NAMALWA (cell line): ENCODE measurements around the gene GRK5.
"Not testable (repeated sequence)": the region's sequence is repeated elsewhere in the genome, so short reads cannot be mapped to it uniquely, and the experiment has no call there.

ENCODE experiments used
- DNase-seq: peaks from one replicate; pipeline ENCODE4 v3.0.0-alpha.2; 2015; ENCODE audit warnings: low spot score

Gene GRK5

GRCh38 chr10:119207366-119207666, at the start of gene GRK5:
Gene GRK5 (plus strand): TSS chr10:119207571. CDS start chr10:119207918, 347 bp downstream.
- peak; percentile 97 for DNase-seq

- no peak for DNase-seq
Measured at GRCh38 chr10:119159332-119159731, 48.0 kb upstream of the GRK5 start.

DNA sequence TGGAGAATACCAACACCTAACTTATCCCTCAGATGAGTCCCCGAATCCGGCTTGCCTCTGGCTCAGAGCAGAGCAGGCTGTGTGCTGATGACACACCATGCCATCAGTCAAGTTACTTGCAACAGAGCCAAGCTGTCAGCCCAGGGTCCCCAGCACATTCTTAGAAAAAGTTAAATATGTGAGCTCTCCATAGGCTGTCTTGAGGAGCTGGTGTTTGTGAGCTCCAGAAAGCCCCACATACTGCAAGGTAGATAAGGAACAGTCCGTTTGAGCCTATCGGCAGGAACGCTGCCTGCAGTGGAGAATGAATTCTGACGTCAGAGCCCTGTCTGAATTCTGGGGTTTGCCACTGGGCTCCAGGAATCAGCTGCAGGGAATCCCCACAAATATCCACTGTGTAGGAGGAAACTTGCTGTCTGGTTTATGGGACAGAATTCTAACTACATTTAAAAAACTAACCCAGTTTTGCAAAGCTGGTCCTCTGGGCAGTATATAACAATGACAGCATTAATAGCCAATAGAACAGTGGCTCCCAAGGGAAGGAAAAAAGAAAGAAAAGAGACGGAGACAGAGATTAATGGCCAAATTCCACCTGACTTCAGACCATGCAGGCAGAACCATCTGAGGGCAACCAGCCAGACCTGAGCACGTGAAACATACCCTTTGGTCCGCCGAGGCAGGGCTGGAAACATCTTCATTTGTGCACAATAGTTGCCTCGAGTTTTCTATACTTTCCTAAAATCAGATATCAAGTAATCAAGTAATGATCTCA, 45.5 kb upstream of the GRK5 start:
- no peak for DNase-seq

- no peak for DNase-seq
Measured at GRCh38 chr10:119162452-119163092, 44.8 kb upstream of the GRK5 start.

GRCh38 chr10:119165171-119166117, 41.9 kb upstream of the GRK5 start, which contains the start of gene SFXN4:
Gene SFXN4 (minus strand): TSS chr10:119165714. CDS start chr10:119165647, 67 bp downstream.
- peak; percentile 65 for DNase-seq

DNA sequence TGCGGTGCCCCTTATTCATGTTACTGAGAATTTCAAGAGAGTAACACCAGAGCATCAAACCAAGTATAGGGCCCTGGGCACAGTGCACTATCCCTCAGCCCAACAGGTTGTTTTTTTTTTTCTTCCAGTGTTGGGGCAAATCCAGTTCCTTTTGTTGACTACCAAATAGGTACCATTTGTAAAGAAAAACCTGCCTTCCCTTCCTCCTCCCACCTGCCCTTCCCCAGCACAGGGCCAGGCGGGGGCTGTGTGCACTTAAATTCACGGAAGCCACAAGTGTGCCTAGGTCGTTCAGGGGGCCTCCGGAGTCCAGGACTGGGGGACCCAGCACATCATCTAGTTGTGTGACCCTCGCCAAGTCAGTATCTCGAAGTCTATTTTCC, 41.3 kb upstream of the GRK5 start:
- no peak for DNase-seq

DNA sequence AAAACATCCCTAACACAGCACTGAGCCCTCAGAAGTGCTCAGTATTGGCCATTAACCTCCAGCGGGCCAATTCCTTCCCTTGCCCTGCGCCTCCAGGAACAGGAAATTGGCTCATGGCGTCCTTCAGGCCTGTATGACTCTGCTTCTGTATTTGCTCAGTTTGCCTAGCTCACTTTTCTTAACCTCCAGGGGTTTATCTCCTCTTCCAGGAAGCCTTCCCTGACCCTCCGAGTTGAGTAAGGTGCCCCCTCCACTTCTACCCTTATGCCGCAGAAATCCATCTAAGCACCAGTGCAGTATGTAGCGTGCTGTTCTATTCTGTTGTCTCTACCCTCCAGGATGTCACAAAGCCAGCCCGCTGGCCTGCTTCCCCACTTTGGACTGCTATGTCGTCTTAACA, 40.8 kb upstream of the GRK5 start:
- no peak for DNase-seq

DNA sequence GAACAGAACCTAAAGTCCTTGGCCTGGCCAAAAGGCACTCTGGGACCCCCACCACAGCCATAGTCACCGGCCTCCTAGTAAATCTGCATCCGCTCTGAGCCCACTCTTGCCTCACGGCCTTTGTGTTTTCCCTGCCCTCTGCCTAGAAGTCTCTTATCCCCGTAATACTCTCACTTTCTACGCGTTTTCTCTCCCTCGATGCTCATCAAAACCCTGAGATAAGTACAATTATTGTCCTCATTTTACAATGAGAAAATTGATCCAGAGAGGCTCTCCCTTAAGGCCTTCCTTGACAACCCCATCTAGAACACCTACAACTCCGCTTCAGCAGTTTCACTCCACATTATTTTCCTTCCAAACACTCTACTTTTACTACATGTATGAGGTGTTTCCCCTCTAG, 40.3 kb upstream of the GRK5 start:
- DNase-seq = no peak

DNA sequence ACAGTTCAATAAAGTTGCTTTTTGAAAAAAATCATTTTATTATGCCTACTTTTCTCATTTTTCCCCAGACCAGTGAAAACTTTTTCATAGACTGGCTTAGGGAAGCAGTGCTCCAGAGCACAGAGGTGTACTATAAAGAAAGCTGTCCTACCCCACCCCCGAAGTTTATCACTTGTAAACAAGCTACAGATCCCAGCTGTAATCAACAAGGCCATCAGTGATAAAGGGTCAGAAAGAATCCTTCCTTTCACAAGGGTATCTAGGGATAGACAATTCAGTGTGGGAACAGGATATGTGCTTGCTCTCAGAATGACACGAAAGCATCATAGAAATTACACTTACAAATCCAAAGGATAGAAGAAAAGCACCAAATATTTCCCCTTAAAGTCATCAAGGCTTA, 33.3 kb upstream of the GRK5 start:
- DNase-seq = no peak

DNA sequence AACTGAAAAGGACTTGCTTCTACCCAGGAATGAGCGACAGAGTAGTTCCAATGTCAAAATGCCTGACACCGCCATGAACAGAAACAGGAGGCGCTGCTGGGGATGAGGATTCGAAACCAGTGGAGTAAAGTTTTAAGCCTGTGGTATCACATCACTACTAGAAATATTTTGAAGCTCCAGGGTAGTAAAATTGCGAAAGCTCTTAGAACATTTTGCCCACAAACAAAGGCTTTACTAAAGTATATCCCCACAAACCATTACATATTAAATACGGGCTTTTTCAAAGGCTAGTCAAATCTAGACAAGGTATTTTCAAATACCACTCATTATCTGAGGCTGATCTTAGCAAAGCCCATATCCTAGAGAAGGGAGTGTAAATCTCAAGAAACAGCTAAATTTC, 31.2 kb upstream of the GRK5 start:
- DNase-seq = no peak

GRCh38 chr10:119177708-119178371, 29.5 kb upstream of the GRK5 start:
- no peak for DNase-seq

GRCh38 chr10:119178372-119179119, 28.8 kb upstream of the GRK5 start, which contains the start of gene PRDX3:
Gene PRDX3 (minus strand): TSS chr10:119178812. CDS start chr10:119178790, 22 bp downstream.
- DNase-seq = peak; percentile 93

DNA sequence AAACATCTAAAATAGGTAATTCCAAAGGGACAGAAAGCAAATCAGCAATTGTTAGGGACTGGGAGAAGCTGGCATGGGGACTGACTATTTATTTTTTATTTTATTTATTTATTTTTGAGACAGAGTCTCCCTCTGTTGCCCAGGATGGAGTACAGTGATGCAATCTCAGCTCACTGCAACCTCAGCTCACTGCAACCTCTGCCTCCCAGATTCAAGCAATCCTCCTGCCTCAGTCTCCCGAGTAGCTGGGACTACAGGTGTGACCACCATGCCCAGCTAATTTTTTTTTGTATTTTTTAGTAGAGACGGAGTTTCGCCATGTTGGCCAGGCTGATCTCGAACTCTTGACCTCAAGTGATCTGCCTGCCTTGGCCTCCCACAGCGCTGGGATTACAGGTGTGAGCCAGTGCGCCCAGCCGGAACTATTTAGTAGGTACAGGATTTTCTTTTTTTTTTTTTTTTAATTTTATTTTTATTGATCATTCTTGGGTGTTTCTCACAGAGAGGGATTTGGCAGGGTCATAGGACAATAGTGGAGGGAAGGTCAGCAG, 26.4 kb upstream of the GRK5 start:
- not testable (repeated sequence) for DNase-seq

GRCh38 chr10:119183664-119184412, 23.5 kb upstream of the GRK5 start:
- no peak for DNase-seq

GRCh38 chr10:119189811-119190282, 17.5 kb upstream of the GRK5 start:
- DNase-seq = no peak

DNA sequence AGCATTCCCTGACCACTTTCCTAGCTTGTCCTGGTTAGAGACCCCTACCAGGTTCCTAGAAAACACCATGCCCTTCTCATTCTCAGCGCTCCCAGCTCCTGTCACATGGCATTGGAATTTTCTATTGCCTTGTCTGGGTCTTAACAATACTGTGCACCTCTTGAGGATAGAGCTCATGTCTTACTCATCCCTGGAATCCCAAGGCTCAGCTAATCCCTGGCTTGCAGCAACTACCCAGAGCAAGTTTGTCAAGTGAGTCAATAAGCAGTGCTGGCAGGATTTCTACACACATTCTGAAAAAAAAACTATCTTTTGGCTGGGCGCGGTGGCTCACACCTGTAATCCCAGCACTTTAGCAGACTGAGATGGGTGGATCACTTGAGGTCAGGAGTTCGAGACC, 17.0 kb upstream of the GRK5 start:
- DNase-seq = no peak

GRCh38 chr10:119190954-119191785, 16.2 kb upstream of the GRK5 start:
- no peak for DNase-seq

DNA sequence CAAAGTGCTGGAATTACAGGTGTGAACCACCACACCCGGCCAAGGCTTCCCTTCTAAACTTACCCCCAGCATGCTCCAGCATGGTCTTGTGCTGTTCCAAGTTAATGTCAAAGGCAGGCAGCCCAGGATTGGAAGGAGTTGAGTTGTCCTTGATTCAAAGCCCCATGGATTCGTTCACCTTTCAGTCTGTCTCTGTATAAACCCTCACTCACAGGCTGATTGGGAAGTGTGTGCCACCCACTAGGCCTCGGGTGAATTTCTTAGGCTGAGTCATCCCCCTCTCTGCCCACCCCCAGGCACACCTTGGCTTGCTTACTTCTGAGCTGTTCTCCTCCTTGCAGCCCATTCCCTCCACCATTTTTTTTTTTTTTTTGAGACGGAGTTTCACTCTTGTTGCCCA, 15.5 kb upstream of the GRK5 start:
- no peak for DNase-seq

DNA sequence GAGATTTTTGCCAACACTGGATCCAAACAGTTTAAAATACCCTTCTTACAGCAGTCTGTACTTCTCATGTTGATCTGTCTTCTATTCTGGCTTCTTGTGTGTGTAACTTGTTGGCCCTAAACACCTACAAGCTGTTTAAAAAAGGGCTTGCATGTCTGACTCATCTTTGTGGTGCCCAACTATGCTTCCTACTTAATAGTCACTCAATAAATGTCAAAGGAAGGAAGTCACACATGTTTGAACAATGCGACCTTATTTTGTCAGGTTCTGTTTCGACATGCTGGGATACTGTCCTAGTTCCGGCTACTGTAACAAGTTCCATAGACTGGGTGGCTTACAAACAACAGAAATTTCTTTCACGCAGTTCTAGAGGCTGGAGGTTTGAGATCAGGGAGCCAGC, 9.4 kb upstream of the GRK5 start:
- DNase-seq = no peak
